Testis (tissue), 2 donors: ENCODE data around the gene ATP1A1.

ENCODE experiments used
- POLR2A ChIP-seq: fragments of 450-650 bp; IDR thresholded peaks from one replicate; pipeline ENCODE4 v1.6.1; 2017; ENCODE audit warnings: antibody characterized with exemption, mild to moderate bottlenecking, moderate library complexity
- TF ChIP-seq, protein P1 (sequence below), 3 experiments: fragments of 450-650 bp in 2 of 3; fragments of 200-600 bp in 1 of 3; sonication (generic) in 1 of 3; IDR thresholded peaks; one replicate each; pipeline ENCODE4 v1.5.1; 2016 to 2019; ENCODE audit warnings: antibody characterized with exemption in 3 of 3, mild to moderate bottlenecking in 2 of 3, moderate library complexity in 1 of 3

DNA sequence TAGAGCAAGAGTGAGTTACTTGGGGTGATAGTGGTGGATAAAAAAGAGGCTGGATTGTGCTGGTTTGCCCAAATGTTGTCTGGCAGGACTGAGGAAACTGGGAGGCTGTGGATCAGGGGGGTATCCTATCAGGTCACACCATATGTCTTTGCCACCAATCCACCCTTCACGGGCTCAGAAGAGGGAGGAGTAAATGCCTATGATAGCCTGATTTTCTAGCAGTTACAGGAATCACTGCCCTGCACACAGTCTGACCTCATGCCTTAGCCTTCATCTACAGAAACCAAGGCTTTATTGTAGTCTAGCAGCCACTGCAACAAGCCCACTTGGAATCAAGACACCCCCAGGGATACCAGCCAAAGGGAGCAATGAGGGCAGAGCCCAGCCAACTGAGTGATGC, 51.8 kb downstream of the ATP1A1 start:
- TF ChIP-seq, protein P1, sequence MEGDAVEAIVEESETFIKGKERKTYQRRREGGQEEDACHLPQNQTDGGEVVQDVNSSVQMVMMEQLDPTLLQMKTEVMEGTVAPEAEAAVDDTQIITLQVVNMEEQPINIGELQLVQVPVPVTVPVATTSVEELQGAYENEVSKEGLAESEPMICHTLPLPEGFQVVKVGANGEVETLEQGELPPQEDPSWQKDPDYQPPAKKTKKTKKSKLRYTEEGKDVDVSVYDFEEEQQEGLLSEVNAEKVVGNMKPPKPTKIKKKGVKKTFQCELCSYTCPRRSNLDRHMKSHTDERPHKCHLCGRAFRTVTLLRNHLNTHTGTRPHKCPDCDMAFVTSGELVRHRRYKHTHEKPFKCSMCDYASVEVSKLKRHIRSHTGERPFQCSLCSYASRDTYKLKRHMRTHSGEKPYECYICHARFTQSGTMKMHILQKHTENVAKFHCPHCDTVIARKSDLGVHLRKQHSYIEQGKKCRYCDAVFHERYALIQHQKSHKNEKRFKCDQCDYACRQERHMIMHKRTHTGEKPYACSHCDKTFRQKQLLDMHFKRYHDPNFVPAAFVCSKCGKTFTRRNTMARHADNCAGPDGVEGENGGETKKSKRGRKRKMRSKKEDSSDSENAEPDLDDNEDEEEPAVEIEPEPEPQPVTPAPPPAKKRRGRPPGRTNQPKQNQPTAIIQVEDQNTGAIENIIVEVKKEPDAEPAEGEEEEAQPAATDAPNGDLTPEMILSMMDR (IDR thresholded peaks at IDR 0.05), result no peak
- no peak for TF ChIP-seq POLR2A
